Forelimb muscle (tissue), 1 donor: ENCODE results near the gene RGS5. TPM values are rescaled to one million over a fixed set of nuclear protein-coding genes. Genes with fewer than 3 reads are reported as not detected.
"Not testable (repeated sequence)": the region's sequence is repeated elsewhere in the genome, so short reads cannot be mapped to it uniquely, and the experiment has no call there.

ENCODE experiments used
- DNase-seq: peaks from one replicate; pipeline ENCODE4 v3.0.0-alpha.2; 2013; ENCODE audit warnings: low read depth
- polyA plus RNA-seq: library from polyadenylated mRNA; unstranded; fragments of 120-200 nt; gene quantifications from one replicate; pipeline ENCODE4 v1.2.1, GENCODE V29; 2013; ENCODE audit not compliant: insufficient read length

The RGS5 gene
- polyA plus RNA-seq, result 47.2 TPM

GRCh38 chr1:163202833-163203451, at the start of gene RGS5:
TSS of gene RGS5 (minus strand) at chr1:163202916. CDS start at chr1:163202835, 81 bp downstream.
- no peak for DNase-seq

- DNase-seq, result no peak
These were observed 47.8 kb upstream of the RGS5 start for GRCh38 chr1:163250382-163250974.

- no peak for DNase-seq
These were observed 45.3 kb upstream of the RGS5 start for GRCh38 chr1:163248064-163248463.

DNA sequence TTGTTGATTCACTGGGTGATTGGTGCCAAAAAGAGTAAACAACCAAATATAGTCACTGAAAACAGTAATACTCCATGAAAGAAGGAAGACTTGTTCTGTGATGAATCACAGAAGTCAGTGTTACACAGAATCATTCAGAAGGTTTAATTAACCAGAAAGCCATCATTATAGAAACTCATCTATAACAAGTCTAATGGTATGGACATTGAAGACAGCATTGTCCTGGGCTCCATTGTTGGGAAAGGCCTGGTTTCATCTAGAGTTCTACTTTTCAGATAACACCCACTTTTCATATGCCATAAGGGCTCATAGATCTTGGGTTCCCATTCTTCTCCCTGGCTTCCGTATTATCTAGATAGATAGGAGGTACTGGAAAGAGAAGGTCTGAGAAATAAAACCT, 41.9 kb upstream of the RGS5 start:
- not testable (repeated sequence) for DNase-seq

- DNase-seq, result no peak
These were observed 39.0 kb upstream of the RGS5 start for GRCh38 chr1:163241746-163242145.

GRCh38 chr1:163240705-163241104, 38.0 kb upstream of the RGS5 start:
- no peak for DNase-seq

DNA sequence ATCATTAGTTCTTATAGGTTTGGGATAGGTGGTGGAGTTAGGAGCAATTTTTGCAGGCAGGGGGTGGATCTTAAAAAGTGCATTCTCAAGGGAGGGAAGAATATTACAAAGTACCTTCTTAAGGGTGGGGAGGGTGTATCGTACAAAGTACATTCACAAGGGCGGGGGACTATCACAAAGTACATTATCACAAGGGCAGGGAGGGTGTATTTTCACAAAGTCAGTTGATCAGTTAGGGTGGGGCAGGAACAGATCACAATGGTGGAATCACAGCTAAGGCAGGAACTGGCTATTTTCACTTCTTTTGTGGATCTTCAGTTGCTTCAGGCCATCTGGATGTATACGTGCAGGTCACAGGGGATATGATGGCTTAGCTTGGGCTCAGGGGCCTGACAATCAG, 30.9 kb upstream of the RGS5 start:
- not testable (repeated sequence) for DNase-seq

DNA sequence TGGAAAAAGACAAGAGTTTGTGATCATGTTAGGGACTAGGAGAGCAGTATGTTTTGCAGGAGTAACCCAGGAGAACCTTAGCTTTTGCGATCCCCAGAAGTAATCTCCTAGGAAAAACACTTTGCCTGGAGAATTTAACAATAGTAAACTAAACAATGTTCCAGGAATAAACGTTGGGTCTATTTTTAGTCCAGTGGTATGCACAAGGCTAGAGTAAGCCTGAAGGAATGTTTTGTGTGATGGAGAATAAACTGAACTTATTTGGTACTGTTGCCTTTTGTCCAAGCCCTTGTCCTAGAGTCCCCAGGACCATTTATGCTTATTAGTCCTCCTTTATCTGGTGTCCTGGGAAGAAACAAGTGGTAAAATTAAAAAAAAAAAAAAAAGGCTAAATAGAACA, 28.7 kb upstream of the RGS5 start:
- no peak for DNase-seq

DNA sequence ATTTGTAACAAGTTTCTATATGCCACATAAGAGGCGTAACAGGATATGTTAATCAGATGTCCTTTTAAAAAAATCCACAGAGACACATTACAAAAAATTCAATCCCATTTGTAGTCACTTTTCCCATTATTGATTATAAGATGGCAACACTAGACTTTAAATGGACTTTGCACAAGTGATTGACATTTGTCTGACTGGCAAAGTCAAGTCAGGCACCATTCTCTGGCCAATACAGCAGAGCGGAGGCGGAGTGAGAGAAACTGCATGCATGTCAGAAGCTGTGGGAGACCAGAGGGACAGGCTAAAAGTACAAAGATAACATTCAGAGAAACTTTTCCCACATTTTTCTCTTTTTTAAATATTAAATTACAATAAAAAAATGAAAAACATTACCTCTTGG, 28.1 kb upstream of the RGS5 start:
- no peak for DNase-seq

GRCh38 chr1:163228271-163228670, 25.6 kb upstream of the RGS5 start:
- DNase-seq, result not testable (repeated sequence)

DNA sequence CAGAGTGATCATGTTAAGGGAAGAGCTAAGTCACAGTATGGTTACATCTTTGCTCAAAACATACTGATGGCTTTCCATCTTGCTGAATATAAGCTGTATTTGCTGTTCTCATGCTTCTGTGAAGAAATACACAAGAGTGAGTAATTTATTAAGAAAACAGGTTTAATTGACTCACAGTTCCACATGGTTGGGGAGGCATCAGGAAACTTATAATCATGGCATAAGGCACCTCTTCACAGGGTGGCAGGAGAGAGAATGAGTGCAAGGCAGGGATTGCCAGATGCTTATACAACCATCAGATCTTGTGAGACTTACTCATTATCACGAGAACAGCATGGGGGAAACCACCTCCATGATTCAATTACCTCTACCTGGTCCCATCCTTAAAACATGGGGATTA, 24.4 kb upstream of the RGS5 start:
- no peak for DNase-seq

DNA sequence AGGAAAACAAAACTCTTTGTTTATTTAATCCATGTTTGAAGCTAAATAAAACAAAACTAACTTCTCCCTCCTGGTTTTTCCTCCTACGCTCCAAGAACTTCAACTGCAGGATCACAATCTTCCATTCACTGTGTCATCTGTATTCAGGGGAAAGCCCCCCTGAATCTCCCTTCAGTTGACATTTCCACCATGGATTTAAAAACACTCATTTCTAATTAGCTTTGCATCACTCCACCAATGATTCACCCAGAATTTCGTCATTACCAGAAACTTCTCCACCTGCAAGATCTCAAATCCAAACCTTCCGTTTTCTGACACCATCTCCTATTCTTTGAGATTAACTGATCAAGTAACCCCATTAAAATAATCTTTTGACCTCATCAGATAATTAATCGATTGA, 10.9 kb upstream of the RGS5 start:
- DNase-seq, result no peak

DNA sequence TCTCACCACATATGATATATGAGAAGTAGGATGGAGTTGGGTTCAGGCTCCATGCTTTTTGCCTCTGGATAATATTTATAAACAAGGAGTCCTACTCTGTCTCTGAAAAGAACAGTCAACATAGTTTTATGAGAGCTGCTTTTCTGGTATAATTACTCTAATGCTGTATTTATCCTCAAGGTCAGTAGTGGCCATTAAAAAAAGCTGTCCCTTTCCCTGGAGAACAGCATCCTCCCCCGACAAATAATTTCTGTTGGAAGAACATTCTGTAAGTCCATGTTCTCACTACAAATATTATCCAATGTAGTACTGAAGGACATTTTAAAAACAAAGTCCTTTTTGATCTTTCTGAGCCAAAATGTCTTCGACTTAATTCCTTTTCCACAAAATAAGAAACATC, 9.0 kb upstream of the RGS5 start:
- no peak for DNase-seq

DNA sequence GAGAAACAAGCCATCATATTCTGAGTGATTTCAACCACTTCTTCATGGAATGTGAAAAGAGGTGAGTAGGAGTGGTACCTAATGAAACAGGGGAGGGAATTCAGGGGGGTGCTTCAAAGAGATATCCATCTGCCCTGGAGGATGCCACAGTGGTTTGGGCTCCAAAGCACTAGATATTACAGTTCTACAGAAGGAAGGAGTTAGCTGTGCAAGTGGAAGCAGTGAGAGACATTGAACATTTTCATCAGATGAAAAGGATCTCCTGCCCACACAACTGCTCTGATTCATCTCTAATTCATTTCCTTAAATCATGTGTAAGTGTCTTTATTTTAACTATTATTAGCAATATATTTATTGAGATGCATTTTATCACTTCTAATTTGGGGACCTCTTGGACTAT, 2.8 kb upstream of the RGS5 start:
- DNase-seq, result no peak

DNA sequence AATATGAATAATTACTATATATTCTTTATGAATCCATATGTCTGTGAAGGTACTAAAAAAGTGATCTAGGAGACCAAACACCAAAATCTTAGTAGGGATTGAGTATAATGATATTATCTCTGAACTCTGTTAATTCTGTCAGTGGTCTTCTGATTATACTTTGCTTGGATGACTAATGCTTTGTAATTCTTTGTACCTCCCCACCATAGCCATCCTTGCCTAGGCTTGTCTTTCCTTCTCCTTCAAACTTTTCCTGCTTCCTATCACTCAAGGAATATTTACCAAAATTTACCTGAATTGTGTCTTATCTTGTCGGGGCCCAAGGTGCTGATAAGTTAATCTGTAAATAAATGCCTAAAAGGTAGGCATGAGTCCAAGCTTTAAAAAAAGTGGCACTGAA, 845 bp upstream of the RGS5 start:
- no peak for DNase-seq

DNA sequence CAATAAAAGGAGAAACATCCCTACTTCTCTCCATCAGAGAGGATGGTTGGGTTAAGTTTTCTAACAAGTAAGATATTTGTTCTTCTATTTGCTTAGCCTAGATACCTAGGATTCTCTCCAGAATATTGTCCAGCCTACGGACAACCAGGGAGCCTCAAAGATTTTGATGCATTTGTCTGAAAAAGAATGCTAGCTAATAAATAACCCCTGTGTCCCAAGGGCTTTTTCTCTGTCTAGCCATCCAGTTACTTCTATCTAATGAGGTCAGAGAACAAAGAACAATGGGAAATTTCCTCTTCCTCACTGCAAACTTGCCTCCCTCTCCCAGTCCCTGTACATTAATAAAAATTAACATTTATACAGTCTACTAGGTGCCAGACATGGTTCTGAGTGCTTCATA, 810 bp downstream of the RGS5 start:
- DNase-seq, result no peak

DNA sequence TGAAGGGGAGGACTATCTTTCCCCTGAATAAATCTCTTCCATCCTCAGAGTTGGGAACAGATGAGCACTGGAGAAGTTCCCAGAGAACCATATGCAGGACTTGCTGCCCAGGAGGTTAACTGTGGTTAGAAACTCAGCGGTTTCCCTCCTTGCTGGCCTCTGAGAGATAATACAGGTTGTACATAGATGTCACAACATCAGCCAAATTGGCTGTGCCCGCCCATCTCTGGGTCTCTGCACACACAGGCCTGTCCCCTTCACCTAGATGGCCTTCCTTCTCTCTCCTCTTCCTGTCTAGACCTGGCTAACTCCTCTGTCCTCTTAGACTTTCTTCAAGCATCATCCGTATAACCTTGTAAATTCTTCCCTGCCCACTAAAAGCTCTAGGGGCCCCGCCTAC, 5.7 kb downstream of the RGS5 start:
- DNase-seq, result no peak

DNA sequence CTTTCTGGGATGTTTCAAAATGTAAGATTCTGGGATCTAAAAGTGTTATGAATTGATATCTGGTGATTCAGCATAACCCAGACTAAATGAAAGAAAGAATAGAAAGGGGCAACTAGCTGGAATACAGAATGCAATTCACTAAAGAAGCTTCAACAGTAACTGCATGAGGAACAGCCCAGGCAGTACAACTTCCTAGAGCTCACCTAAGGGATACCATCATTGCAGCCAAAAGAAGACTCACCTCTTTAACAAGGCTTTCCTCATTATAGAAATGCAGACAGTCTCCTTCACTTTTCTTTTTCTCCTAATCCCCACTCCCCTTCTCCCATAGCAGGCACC, 6.3 kb downstream of the RGS5 start:
- no peak for DNase-seq

DNA sequence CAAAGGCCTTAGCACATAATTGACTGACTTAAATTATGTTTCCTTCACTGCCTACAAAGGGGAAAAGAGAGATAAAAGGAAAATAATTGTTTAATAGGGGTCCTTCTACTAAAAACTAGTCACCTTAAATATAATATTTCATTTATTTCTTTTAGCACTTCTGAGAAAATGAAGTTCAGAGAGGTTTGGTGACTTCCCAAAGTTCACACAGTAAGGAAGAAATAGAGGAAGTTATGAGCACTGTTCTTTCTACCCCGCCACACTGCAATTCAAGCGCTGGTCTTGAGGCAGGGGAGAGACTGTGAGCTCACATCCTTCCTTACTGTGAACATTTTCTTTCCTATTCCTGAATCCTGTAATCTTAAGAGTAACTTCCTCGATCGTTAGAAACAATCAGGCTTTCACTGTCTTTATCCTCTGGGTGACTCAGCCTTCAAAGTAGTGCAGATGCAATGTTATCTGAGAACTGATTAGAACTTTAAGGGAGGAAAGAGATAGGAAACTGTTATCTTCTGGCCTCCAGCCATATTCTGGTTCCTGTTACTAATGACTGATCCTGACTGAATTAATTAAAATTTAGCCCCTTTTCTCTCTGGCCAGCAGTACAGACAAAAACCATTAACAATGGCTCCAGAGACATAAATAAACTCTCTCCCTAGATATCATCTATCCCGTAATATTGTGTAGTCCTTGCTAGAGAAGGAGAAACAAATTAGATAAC, 6.8 kb downstream of the RGS5 start:
- DNase-seq, result no peak

DNA sequence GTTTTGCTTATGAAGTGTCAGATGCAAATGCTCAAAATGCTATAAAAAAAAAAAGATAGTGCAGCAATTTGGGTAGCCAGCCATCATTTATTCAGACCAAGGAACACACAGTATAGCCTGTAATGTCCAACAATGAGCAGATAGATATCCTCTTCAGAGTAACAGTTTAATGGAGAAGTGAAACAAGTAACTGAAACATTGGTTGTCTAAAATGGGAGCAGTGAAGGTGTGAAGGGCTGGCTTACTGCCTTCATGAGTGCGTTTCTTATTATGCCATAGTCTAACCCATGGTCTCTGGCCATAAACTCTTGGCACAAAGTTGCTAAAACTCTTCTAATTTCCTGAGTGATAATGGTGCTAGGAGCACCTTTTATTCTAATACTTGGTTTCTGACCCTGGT, 11.4 kb downstream of the RGS5 start:
- no peak for DNase-seq

GRCh38 chr1:163188947-163189346, 13.8 kb downstream of the RGS5 start:
- no peak for DNase-seq

- DNase-seq, result no peak
These were observed 14.9 kb downstream of the RGS5 start for GRCh38 chr1:163187849-163188248.

DNA sequence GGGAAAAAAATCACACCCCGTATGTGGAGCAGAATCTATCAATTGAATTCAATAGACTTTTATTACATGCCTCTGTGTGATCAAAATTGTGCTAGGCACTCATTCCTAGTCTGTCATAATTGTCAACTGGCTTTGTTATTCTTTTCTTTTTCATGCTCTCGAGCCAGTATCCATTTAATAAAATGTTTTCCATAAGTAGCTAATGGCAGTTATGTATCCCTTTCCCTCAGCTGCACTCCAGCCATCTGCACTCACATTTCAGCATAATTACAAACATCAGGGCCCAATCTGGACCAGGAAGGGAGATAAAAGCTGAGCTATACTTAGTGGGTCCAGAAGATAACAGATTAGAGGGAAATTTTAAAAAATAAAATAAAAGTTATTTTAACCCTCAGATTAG, 15.9 kb downstream of the RGS5 start:
- no peak for DNase-seq
